Stimulated activated naive CD8-positive, alpha-beta T cell treated with anti-CD3 and anti-CD28 coated beads, Interleukin-15, Interleukin-2, amounts not matched to agents 100 ng/mL and 50 ng/mL, for 24 hours (primary cell): ENCODE results near the gene NCAPG2.
A peak's percentile ranks its signal among the peaks of the same experiment; 100 is the strongest.

ENCODE experiments used
- H3K27ac Mint-ChIP-seq: one replicate; pipeline ENCODE4 v1.8.0; 2021; ENCODE audit warnings: mild to moderate bottlenecking, mixed read lengths
- H3K27me3 Mint-ChIP-seq: one replicate; pipeline ENCODE4 v1.8.0; 2021; ENCODE audit warnings: mixed read lengths
- H3K36me3 Mint-ChIP-seq: one replicate; pipeline ENCODE4 v1.8.0; 2021; ENCODE audit warnings: low read depth, mixed read lengths
- H3K4me1 Mint-ChIP-seq: one replicate; pipeline ENCODE4 v1.8.0; 2021; ENCODE audit warnings: low read depth, mixed read lengths
- H3K4me3 Mint-ChIP-seq: one replicate; pipeline ENCODE4 v1.8.0; 2021; ENCODE audit warnings: mild to moderate bottlenecking, mixed read lengths
- H3K9me3 Mint-ChIP-seq: one replicate; pipeline ENCODE4 v1.8.0; 2021; ENCODE audit warnings: mixed read lengths

The NCAPG2 gene

DNA sequence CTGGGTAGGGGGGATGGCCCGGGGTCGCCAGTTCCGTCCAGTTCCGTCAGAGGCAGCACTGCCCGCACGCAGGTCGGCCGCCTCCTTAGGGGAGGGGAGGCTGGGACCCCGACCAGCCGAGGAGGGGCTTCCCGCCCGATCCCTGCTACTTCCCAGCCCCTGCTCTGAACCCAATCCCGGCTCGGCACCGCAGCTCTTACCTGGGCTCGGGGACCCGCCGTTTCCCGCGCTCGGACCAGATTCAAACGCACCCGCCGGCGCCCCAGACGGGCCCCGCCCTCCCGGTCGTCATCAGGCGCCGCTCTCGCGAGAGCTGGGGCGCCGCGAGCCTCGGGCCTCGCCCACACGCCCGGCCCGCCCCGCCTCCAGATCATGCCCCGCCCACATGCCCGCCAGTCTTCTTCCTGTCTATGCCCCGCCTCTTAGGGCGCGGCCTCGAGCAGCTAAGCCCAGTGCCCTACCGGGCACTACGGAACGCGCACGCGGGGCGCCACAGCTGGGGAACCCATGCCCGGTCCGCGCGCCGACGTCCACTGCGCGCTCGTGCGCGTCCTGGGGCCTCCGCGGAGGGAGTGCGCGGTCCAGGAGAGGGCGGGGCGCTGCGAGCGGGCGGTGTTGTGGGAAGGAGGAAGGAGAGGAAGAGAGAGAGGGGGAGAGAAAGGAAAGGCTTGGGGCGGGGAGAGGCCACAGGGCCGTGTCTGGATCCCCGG is at the start of gene NCAPG2:
TSS of gene NCAPG2 (minus strand) at position 281 of the 710 bp plus-strand sequence. CDS start 2,905 bp downstream, outside the sequence.
- Mint-ChIP-seq H3K4me3 (peak within 1 kb of the TSS; percentile 87), H3K27me3 (no peaks in the 10 kb centered on the region), H3K36me3 (peaks cover 32% of the 10 kb centered on the region), H3K27ac (peak within 1 kb of the TSS; percentile 87), H3K4me1 (peaks cover 40% of the 10 kb centered on the region), H3K9me3 (no peaks in the 10 kb centered on the region)

- Mint-ChIP-seq H3K9me3 (no peaks in the 10 kb centered on the region), H3K4me1 (peaks cover 9% of the 10 kb centered on the region), H3K27ac (no peak overlapping the region), H3K36me3 (peaks cover 44% of the 10 kb centered on the region), H3K27me3 (no peaks in the 10 kb centered on the region), H3K4me3 (no peak overlapping the region)
Observed at GRCh38 chr7:158753900-158754299, 49.3 kb upstream of the NCAPG2 start.

- Mint-ChIP-seq H3K27ac (no peak overlapping the region), H3K4me1 (peaks cover 9% of the 10 kb centered on the region), H3K36me3 (peaks cover 35% of the 10 kb centered on the region), H3K4me3 (no peak overlapping the region), H3K27me3 (no peaks in the 10 kb centered on the region), H3K9me3 (no peaks in the 10 kb centered on the region)
Observed at GRCh38 chr7:158751751-158752150, 47.1 kb upstream of the NCAPG2 start.

- Mint-ChIP-seq H3K4me1 (peaks cover 9% of the 10 kb centered on the region), H3K4me3 (no peak overlapping the region), H3K36me3 (peaks cover 35% of the 10 kb centered on the region), H3K27ac (no peak overlapping the region), H3K27me3 (no peaks in the 10 kb centered on the region), H3K9me3 (no peaks in the 10 kb centered on the region)
Observed at GRCh38 chr7:158751199-158751598, 46.6 kb upstream of the NCAPG2 start.

- Mint-ChIP-seq H3K4me3 (no peak overlapping the region), H3K4me1 (peaks cover 9% of the 10 kb centered on the region), H3K27me3 (no peaks in the 10 kb centered on the region), H3K36me3 (peaks cover 37% of the 10 kb centered on the region), H3K27ac (peak overlapping the region; percentile 67), H3K9me3 (no peaks in the 10 kb centered on the region)
Observed at GRCh38 chr7:158750702-158751101, 46.1 kb upstream of the NCAPG2 start.

- no peaks in the 10 kb centered on the region for H3K9me3 Mint-ChIP-seq
- peaks cover 30% of the 10 kb centered on the region for H3K36me3 Mint-ChIP-seq
- H3K4me1 Mint-ChIP-seq: peaks cover 9% of the 10 kb centered on the region
- no peak overlapping the region for H3K4me3 Mint-ChIP-seq
- no peaks in the 10 kb centered on the region for H3K27me3 Mint-ChIP-seq
- no peak overlapping the region for H3K27ac Mint-ChIP-seq
Observed at GRCh38 chr7:158749396-158749795, 44.8 kb upstream of the NCAPG2 start.

GRCh38 chr7:158748335-158748734 is 43.7 kb upstream of the NCAPG2 start:
- Mint-ChIP-seq H3K27ac (no peak overlapping the region), H3K36me3 (peaks cover 39% of the 10 kb centered on the region), H3K27me3 (no peaks in the 10 kb centered on the region), H3K4me3 (no peak overlapping the region), H3K9me3 (no peaks in the 10 kb centered on the region), H3K4me1 (peaks cover 9% of the 10 kb centered on the region)

GRCh38 chr7:158747408-158747807 is 42.8 kb upstream of the NCAPG2 start:
- Mint-ChIP-seq H3K27me3 (no peaks in the 10 kb centered on the region), H3K4me3 (no peak overlapping the region), H3K9me3 (no peaks in the 10 kb centered on the region), H3K27ac (peak overlapping the region; percentile 2), H3K4me1 (peaks cover 7% of the 10 kb centered on the region), H3K36me3 (peaks cover 49% of the 10 kb centered on the region)

- Mint-ChIP-seq H3K4me3 (no peak overlapping the region), H3K27me3 (no peaks in the 10 kb centered on the region), H3K4me1 (peaks cover 7% of the 10 kb centered on the region), H3K36me3 (peaks cover 51% of the 10 kb centered on the region), H3K27ac (peak overlapping the region; percentile 2), H3K9me3 (no peaks in the 10 kb centered on the region)
Observed at GRCh38 chr7:158746957-158747356, 42.4 kb upstream of the NCAPG2 start.

DNA sequence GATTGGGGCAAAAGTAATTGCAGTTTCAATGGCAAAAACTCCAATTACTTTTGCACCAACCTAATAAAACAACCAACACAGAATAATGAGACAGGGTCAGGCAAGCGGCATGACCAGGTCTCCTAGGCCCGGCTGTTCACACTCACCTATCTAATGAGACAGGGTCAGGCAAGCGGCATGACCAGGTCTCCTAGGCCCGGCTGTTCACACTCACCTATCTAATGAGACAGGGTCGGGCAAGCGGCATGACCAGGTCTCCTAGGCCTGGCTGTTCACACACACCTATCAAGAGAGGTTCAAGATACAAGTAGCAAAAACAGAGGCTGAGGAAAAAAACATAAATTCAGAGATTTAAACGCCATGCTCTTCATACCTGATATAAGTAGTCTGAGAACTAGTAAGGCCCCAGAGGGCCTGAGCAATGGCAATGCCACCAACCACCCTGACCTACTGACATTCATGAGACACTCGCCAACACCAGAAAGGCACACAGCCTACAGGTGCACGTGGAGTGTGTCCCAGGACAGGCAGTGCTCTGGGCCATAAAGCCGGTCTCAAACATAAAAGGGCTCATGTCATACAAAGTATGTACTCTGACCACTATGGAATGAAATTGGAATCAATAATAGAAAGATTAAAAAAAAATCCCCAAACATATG is 40.6 kb upstream of the NCAPG2 start:
- Mint-ChIP-seq H3K4me3 (no peak overlapping the region), H3K36me3 (peaks cover 64% of the 10 kb centered on the region), H3K9me3 (no peaks in the 10 kb centered on the region), H3K27ac (no peak overlapping the region), H3K4me1 (peaks cover 19% of the 10 kb centered on the region), H3K27me3 (no peaks in the 10 kb centered on the region)

DNA sequence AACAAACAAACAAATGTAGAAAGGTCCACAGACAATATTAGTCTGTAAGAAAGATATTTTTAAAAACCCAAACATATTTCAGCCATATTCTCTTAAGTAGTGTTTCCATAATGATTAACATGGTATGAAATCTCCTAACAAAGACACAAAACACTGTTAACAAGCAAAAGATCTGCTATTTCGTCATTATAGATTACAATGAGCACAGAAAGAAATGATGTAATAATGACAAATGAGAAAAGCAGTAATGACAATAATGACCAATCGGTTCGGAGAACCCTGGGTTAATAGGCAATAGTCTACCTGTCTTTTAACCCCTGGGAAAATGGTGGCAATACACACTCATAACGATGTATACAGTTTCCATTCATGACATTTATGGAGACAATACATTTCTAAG is 39.5 kb upstream of the NCAPG2 start:
- no peak overlapping the region for H3K27ac Mint-ChIP-seq
- peaks cover 64% of the 10 kb centered on the region for H3K36me3 Mint-ChIP-seq
- no peaks in the 10 kb centered on the region for H3K27me3 Mint-ChIP-seq

GRCh38 chr7:158743219-158743618 is 38.6 kb upstream of the NCAPG2 start:
- Mint-ChIP-seq H3K27me3 (no peaks in the 10 kb centered on the region), H3K9me3 (no peaks in the 10 kb centered on the region), H3K4me1 (peaks cover 24% of the 10 kb centered on the region), H3K36me3 (peaks cover 71% of the 10 kb centered on the region), H3K27ac (peak overlapping the region; percentile 63), H3K4me3 (no peak overlapping the region)

More for the DNA sequence above, 39.5 kb upstream of the NCAPG2 start:
- Mint-ChIP-seq H3K4me1 (peaks cover 24% of the 10 kb centered on the region), H3K4me3 (no peak overlapping the region), H3K9me3 (no peaks in the 10 kb centered on the region)

GRCh38 chr7:158742065-158742821 is 37.6 kb upstream of the NCAPG2 start:
- Mint-ChIP-seq H3K27ac (no peak overlapping the region), H3K9me3 (no peaks in the 10 kb centered on the region), H3K36me3 (peaks cover 69% of the 10 kb centered on the region), H3K4me1 (peaks cover 24% of the 10 kb centered on the region), H3K27me3 (no peaks in the 10 kb centered on the region), H3K4me3 (no peak overlapping the region)

DNA sequence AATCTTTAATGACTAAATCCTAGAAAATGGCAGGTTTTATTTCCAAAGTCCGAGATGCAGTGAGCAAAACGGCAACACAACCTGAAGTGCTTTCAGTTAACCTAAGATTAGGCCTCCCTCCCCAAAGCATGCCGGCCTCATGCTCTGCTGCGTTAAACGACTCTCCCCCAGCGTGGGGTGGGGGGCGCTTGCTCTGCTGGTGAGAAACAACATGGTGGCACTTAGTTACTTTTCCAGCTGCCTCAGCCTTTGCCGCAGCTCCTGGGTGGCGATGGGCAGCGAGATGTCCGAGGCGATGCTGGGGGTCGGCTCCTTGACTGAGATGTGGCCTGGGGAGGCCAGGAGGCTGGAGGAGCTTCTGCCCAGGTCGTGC is 36.7 kb upstream of the NCAPG2 start:
- H3K36me3 Mint-ChIP-seq: peaks cover 68% of the 10 kb centered on the region
- no peaks in the 10 kb centered on the region for H3K9me3 Mint-ChIP-seq
- no peaks in the 10 kb centered on the region for H3K27me3 Mint-ChIP-seq
- no peak overlapping the region for H3K4me3 Mint-ChIP-seq
- H3K4me1 Mint-ChIP-seq: peaks cover 24% of the 10 kb centered on the region
- H3K27ac Mint-ChIP-seq: peak overlapping the region; percentile 83

GRCh38 chr7:158740657-158741293 is 36.2 kb upstream of the NCAPG2 start:
- no peaks in the 10 kb centered on the region for H3K9me3 Mint-ChIP-seq
- H3K27ac Mint-ChIP-seq: peak overlapping the region; percentile 83
- peak overlapping the region; percentile 47 for H3K4me3 Mint-ChIP-seq
- peaks cover 68% of the 10 kb centered on the region for H3K36me3 Mint-ChIP-seq
- H3K27me3 Mint-ChIP-seq: no peaks in the 10 kb centered on the region
- H3K4me1 Mint-ChIP-seq: peaks cover 24% of the 10 kb centered on the region
